ENCODE results near the gene SMARCA1. TPM values are rescaled to one million over a fixed set of nuclear protein-coding genes. Genes with fewer than 3 reads are reported as not detected.

SMARCA1 gene
- total RNA-seq, 1 experiment from 2014 or later: 38.8 TPM

DNA sequence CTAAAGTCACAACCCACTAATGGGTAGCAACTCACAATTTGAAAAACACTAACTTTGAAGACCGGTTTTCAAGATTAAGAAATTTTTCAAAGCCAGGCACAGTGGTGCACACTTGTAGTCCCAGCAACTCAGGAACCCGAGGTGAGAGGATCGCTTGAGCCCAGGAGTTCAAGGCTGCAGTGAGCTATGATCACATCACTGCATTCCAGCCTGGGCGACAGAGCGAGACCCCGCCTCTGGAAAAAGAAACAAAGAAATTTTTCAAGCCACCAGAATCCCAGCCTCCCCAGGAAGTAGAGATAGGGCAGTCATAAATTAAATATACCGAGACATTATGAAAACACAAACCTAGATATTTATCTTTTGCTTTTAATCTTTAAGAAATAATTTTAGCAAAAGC, 13.0 kb downstream of the SMARCA1 start:
- Histone ChIP-seq H3K4me3 (replicated peaks in 1 of 2; ENCODE audit: low read depth in 1 of 2, low read length in 2 of 2) (no peak overlapping the region), H3K36me3 (ENCODE audit: control insufficient read depth in 1 of 2, insufficient read depth in 2 of 2, low read length in 2 of 2) (peaks cover 0 to 4% of the 10 kb centered on the region in 2 experiments; a peak in 2 of 4 replicates), H3K4me2 (ENCODE audit: low read length) (no peak overlapping the region), H3K79me2 (ENCODE audit: insufficient read depth, low read length) (no peaks in the 10 kb centered on the region), H3K27ac (ENCODE audit: low read depth, low read length) (no peak overlapping the region), H3K9me2 (ENCODE audit: insufficient read depth) (no peaks in the 10 kb centered on the region), H3K4me1 (ENCODE audit: control insufficient read depth in 1 of 2, insufficient read depth in 2 of 2, low read length in 2 of 2) (no peaks in the 10 kb centered on the region), H4K20me1 (ENCODE audit: insufficient read depth) (no peaks in the 10 kb centered on the region), H3K27me3 (ENCODE audit: insufficient read depth, low read length) (no peaks in the 10 kb centered on the region), H3K9me3 (ENCODE audit: control insufficient read depth in 1 of 2, insufficient read depth in 1 of 2, low read depth in 1 of 2, low read length in 2 of 2) (no peaks in the 10 kb centered on the region), H3K9ac (ENCODE audit: low read length) (no peak overlapping the region), H2AFZ (ENCODE audit: low read depth, low read length, poor library complexity, severe bottlenecking) (no peak overlapping the region)
- ChIA-PET CTCF (no interaction called here), RAD21 (ENCODE audit: low non-redundant PET in 1 of 2, low total read pairs in 2 of 2, uncharacterized antibody in 2 of 2, unreplicated experiment in 2 of 2) (no interaction called here), POLR2A (no interaction called here)
- DNase-seq (ENCODE audit: low read depth, low spot score) (no peak), ATAC-seq (no peak)
- BruUV-seq (replicated peaks): no TSS peak
- TF ChIP-seq, protein P1, sequence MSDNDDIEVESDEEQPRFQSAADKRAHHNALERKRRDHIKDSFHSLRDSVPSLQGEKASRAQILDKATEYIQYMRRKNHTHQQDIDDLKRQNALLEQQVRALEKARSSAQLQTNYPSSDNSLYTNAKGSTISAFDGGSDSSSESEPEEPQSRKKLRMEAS (IDR thresholded peaks at IDR 0.05): no peak
- TF ChIP-seq CBX3 (IDR thresholded peaks at IDR 0.05; ENCODE audit: low read depth) (no peak), EGR1 (IDR thresholded peaks at IDR 0.05; ENCODE audit: low read depth) (no peak), EZH2 (IDR thresholded peaks at IDR 0.05) (no peak), SIN3A (IDR thresholded peaks at IDR 0.05; ENCODE audit: low read depth) (no peak), ELF1 (IDR thresholded peaks at IDR 0.05; ENCODE audit: borderline replicate concordance, low read depth) (no peak), JUND (IDR thresholded peaks at IDR 0.05) (no peak), YY1 (IDR thresholded peaks at IDR 0.05; ENCODE audit: extremely low read depth, insufficient replicate concordance, low read depth, low read length) (no peak), POLR2A (IDR thresholded peaks at IDR 0.05; ENCODE audit: borderline replicate concordance, extremely low read depth, insufficient read depth, insufficient read length) (no peak), RAD21 (IDR thresholded peaks at IDR 0.05; ENCODE audit: low read depth) (no peak), POLR2AphosphoS5 (IDR thresholded peaks at IDR 0.05; ENCODE audit: low read depth, low read length) (no peak), EZH2phosphoT487 (IDR thresholded peaks at IDR 0.05; ENCODE audit: borderline replicate concordance) (no peak), CEBPB (IDR thresholded peaks at IDR 0.05; ENCODE audit: low read depth) (no peak)
- TF ChIP-seq, protein P2, sequence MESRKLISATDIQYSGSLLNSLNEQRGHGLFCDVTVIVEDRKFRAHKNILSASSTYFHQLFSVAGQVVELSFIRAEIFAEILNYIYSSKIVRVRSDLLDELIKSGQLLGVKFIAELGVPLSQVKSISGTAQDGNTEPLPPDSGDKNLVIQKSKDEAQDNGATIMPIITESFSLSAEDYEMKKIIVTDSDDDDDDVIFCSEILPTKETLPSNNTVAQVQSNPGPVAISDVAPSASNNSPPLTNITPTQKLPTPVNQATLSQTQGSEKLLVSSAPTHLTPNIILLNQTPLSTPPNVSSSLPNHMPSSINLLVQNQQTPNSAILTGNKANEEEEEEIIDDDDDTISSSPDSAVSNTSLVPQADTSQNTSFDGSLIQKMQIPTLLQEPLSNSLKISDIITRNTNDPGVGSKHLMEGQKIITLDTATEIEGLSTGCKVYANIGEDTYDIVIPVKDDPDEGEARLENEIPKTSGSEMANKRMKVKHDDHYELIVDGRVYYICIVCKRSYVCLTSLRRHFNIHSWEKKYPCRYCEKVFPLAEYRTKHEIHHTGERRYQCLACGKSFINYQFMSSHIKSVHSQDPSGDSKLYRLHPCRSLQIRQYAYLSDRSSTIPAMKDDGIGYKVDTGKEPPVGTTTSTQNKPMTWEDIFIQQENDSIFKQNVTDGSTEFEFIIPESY (IDR thresholded peaks at IDR 0.05; ENCODE audit: extremely low read depth, insufficient replicate concordance, low read length): no peak
- TF ChIP-seq, protein P3, sequence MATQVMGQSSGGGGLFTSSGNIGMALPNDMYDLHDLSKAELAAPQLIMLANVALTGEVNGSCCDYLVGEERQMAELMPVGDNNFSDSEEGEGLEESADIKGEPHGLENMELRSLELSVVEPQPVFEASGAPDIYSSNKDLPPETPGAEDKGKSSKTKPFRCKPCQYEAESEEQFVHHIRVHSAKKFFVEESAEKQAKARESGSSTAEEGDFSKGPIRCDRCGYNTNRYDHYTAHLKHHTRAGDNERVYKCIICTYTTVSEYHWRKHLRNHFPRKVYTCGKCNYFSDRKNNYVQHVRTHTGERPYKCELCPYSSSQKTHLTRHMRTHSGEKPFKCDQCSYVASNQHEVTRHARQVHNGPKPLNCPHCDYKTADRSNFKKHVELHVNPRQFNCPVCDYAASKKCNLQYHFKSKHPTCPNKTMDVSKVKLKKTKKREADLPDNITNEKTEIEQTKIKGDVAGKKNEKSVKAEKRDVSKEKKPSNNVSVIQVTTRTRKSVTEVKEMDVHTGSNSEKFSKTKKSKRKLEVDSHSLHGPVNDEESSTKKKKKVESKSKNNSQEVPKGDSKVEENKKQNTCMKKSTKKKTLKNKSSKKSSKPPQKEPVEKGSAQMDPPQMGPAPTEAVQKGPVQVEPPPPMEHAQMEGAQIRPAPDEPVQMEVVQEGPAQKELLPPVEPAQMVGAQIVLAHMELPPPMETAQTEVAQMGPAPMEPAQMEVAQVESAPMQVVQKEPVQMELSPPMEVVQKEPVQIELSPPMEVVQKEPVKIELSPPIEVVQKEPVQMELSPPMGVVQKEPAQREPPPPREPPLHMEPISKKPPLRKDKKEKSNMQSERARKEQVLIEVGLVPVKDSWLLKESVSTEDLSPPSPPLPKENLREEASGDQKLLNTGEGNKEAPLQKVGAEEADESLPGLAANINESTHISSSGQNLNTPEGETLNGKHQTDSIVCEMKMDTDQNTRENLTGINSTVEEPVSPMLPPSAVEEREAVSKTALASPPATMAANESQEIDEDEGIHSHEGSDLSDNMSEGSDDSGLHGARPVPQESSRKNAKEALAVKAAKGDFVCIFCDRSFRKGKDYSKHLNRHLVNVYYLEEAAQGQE (IDR thresholded peaks at IDR 0.05; ENCODE audit: low read depth): no peak
- TF ChIP-seq, protein P4, sequence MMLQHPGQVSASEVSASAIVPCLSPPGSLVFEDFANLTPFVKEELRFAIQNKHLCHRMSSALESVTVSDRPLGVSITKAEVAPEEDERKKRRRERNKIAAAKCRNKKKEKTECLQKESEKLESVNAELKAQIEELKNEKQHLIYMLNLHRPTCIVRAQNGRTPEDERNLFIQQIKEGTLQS (IDR thresholded peaks at IDR 0.05): no peak
- TF ChIP-seq, protein P5, sequence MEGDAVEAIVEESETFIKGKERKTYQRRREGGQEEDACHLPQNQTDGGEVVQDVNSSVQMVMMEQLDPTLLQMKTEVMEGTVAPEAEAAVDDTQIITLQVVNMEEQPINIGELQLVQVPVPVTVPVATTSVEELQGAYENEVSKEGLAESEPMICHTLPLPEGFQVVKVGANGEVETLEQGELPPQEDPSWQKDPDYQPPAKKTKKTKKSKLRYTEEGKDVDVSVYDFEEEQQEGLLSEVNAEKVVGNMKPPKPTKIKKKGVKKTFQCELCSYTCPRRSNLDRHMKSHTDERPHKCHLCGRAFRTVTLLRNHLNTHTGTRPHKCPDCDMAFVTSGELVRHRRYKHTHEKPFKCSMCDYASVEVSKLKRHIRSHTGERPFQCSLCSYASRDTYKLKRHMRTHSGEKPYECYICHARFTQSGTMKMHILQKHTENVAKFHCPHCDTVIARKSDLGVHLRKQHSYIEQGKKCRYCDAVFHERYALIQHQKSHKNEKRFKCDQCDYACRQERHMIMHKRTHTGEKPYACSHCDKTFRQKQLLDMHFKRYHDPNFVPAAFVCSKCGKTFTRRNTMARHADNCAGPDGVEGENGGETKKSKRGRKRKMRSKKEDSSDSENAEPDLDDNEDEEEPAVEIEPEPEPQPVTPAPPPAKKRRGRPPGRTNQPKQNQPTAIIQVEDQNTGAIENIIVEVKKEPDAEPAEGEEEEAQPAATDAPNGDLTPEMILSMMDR (IDR thresholded peaks at IDR 0.05 in 2 of 3, conservative IDR thresholded peaks at IDR 0.05 in 1 of 3; ENCODE audit: borderline replicate concordance in 1 of 3, insufficient read depth in 1 of 3, low read depth in 2 of 3, low read length in 2 of 3): no peak
- intact Hi-C loops (cut with micrococcal nuclease): no loop called here

Measured in HCT116 (cell line).